Measurements from ENCODE around the gene PRKCA. TPM values are rescaled to one million over a fixed set of nuclear protein-coding genes. Genes with fewer than 3 reads are reported as not detected.

Gene PRKCA
- total and polyA plus RNA-seq, 10 of the 15 experiments (the other 5 are each of a cell fraction or from before 2014, with no cell fraction given) = 0.11 to 14.6 (median 0.72) TPM

DNA sequence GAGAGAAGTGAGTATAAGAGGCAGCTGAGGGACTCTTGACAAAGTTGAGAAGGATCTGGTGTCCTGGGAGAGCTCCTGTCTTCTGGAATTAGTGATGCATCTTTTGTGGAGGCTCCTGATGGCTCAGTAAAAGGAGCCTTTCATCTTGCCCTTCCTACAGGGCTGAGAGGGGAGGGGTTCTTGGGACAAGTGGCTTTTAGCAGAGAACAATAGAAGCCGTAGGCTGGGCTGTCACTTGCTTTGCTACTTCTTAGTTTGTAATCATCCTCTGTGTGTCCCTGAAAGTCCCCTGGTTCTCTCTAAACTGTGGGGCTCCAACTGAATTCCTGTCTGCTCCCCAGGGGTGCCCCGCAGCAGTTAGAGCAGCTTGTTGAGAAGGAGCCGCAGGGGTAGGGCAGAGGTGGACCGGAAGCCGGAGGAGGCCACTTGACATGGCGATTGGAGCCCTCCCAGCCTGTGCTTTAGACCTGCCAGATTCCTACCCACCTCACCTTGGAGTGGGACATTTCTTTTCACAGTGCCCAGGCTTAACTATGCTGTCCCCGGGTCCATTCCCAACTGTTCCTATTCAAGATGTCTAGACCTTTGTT, 85.1 kb downstream of the PRKCA start:
- H3K4me3 ChIP-seq = no peak overlapping the region
- FAIRE-seq = no peak
- ChIA-PET CTCF (interaction anchor here (0.6 kb wide), 1 partner anchor 10 kb away, joined by 5 read pairs; no protein-coding TSS in a partner anchor), SMC1A (ENCODE audit: uncharacterized antibody, unreplicated experiment) (interaction anchor here (0.8 kb wide), 1 partner anchor 12 kb away, joined by 3 read pairs; no protein-coding TSS in a partner anchor), RAD21 (ENCODE audit: unreplicated experiment) (no interaction called here), POLR2A (interaction anchor here (0.7 kb wide), 1 partner anchor 12 kb away, joined by 3 read pairs; no protein-coding TSS in a partner anchor)
- no peaks in the 10 kb centered on the region for H3K36me3 ChIP-seq (ENCODE audit: control insufficient read depth in 2 of 2, insufficient read depth in 2 of 2, low read length in 1 of 2)
- no peak for ATAC-seq
- no peaks in the 10 kb centered on the region for H3K27me3 ChIP-seq (replicated peaks in 1 of 2; ENCODE audit: control insufficient read depth in 2 of 2, insufficient read depth in 2 of 2, low read length in 1 of 2)
- H3K9ac ChIP-seq (ENCODE audit: control insufficient read depth, insufficient read depth, low read length) = no peak overlapping the region
- H3K4me2 ChIP-seq (ENCODE audit: control insufficient read depth, insufficient read depth) = no peak overlapping the region
- BruUV-seq (replicated peaks) = no TSS peak
- TF ChIP-seq MYC (IDR thresholded peaks at IDR 0.05; ENCODE audit: insufficient read depth, insufficient read length, insufficient replicate concordance, low read length, severe bottlenecking) (no peak), NR2C2 (IDR thresholded peaks at IDR 0.05; ENCODE audit: borderline replicate concordance, control insufficient read depth, insufficient read length, low read depth) (no peak), ETV6 (conservative IDR thresholded peaks at IDR 0.05 in 1 of 2, IDR thresholded peaks at IDR 0.05 in 1 of 2; ENCODE audit: borderline replicate concordance in 1 of 2, low read depth in 1 of 2) (no peak), PAX8 (IDR thresholded peaks at IDR 0.05) (no peak), CREM (IDR thresholded peaks at IDR 0.05; ENCODE audit: low read depth) (no peak), CBX5 (IDR thresholded peaks at IDR 0.05; ENCODE audit: low read depth) (no peak), SIX5 (IDR thresholded peaks at IDR 0.05; ENCODE audit: low read depth, low read length, severe bottlenecking) (no peak), ESRRA (IDR thresholded peaks at IDR 0.05; ENCODE audit: low read length) (no peak), MTA2 (IDR thresholded peaks at IDR 0.05; ENCODE audit: low read depth) (no peak), DPF2 (IDR thresholded peaks at IDR 0.05) (no peak)
- H3K4me1 ChIP-seq (ENCODE audit: control insufficient read depth, insufficient read depth, low read length) = no peaks in the 10 kb centered on the region
- WGBS (ENCODE audit: insufficient coverage, insufficient replicate concordance, low lambda C conversion rate, missing lambda C conversion rate) = 55% methylated on average over 7 of the region's 7 CpGs
- intact Hi-C loops (cut with micrococcal nuclease; ENCODE audit: unreplicated experiment) (no loop called here), in situ Hi-C loops (cut with MboI) (no loop called here)
- H3K27ac ChIP-seq (ENCODE audit: control insufficient read depth, insufficient read depth) = no peak overlapping the region
- H2AFZ ChIP-seq (ENCODE audit: control insufficient read depth, low read depth, low read length) = no peak overlapping the region
- no peak for DNase-seq (ENCODE audit: low read depth, low spot score)
- no peaks in the 10 kb centered on the region for H3K9me3 ChIP-seq (replicated peaks; ENCODE audit: control insufficient read depth, insufficient read depth, low read length)
- no peaks in the 10 kb centered on the region for H4K20me1 ChIP-seq (ENCODE audit: control insufficient read depth, insufficient read depth)
- no peaks in the 10 kb centered on the region for H3K79me2 ChIP-seq (ENCODE audit: control insufficient read depth, insufficient read depth, low read length)

Data from GM12878 (cell line).